NCI-H146 treated with DMSO at 0.1 percent for 48 hours (cell line): ENCODE measurements around the gene FAM107B.
"Not testable (repeated sequence)": the region's sequence is repeated elsewhere in the genome, so short reads cannot be mapped to it uniquely, and the experiment has no call there.

Experiments
- DNase-seq: peaks from one replicate; lab custom pipeline; 2025; ENCODE audit not compliant: unreplicated experiment; lab: John Stamatoyannopoulos, UW

The FAM107B gene

DNA sequence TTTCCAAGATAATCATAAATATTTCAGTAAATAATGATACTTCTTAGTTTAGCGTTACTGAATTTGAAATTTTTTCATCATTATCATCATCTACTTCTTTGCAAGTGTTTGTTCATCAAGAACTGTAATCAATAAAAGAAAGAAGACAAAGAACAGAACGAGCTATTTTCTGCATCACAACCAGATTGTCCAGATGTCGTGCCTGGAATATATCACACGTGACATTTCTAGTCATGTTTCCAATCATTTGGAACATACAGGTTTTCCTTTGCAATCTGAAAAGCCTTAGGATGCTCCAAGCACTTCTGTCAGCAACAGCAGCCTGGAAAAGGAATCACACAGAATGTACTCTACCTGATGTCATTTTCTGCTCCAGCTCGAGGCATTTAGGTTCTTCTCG, 107.4 kb downstream of the FAM107B start:
- no peak for DNase-seq

DNA sequence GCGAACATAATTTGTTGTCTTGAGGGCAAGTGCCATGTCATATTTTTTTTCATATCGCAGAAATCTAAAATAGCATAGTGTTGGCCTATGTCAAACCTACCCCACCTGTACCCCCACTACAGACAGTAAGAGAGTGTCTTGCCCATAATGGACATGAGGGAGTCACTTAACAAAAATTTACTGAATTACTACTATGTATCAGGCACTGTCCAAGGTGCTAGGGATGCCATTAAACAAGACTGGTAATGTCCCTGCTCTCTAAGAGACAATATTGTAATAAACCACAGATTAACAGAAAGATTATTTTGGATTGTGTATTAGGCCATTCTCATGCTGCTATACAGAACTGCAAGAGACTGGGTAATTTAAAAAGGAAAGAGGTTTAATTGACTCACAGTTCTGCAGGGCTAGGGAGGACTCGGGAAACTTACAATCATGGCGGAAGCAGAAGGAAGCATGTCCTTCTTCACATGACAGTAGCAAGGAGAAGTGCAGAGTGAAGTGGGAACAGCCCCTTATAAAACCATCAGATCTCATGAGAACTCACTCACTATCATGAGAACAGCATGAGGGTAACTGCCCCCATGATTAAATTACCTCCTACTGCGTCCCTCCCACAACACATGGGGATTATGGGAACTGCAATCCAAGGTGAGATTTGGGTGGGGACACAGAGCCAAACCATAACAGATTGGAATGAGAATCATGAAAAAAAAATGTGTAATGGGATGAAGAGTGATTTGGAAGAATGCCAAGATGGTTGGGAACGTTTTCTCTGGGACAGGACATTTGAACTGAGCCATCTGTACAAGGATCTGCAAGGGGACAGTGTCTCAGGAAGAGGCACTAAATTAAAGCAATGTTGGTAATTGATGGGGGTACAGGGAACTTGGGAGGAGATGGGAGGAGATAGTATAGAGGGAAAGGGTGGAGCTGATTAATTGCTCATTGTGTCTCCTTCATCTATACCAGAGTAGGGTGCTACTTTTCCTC, 108.5 kb downstream of the FAM107B start:
- DNase-seq, result no peak

DNA sequence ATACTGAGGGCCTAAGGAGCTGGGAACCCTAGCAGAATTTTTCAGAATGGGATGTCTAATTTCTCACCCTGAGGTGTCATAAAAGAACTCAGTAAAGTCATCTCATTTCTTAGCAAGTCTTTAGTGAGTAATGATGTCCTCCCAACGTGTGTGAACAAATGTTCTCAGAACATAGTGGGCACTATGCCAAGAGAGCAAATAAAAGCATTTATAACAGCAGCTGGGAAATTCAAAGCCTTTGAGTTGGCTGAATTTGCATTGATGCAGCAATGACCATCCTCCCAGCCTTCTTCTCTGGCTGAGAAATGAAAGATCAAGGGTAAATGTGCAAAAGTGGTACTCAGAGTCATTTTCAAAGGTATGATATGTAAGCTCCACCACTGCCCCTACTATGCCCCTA, 109.4 kb downstream of the FAM107B start:
- peak; percentile 84 for DNase-seq

DNA sequence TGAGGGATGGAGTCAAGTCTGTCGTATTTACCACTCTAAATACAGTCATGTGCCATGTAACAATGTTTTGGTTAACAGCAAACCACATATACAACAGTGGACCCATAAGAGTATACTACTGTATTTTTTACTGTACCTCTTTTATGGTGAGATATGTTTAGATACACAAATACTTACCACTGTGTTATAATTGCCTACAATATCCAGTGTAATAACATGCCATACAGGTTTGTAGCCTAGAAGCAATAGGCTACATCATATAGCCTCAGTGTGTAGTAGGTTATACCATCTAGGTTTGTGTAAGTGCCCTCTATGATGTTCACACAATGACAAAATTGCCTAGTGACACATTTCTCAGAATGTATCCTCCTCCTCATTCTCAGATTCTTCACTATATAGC, 110.4 kb downstream of the FAM107B start:
- DNase-seq, result no peak

DNA sequence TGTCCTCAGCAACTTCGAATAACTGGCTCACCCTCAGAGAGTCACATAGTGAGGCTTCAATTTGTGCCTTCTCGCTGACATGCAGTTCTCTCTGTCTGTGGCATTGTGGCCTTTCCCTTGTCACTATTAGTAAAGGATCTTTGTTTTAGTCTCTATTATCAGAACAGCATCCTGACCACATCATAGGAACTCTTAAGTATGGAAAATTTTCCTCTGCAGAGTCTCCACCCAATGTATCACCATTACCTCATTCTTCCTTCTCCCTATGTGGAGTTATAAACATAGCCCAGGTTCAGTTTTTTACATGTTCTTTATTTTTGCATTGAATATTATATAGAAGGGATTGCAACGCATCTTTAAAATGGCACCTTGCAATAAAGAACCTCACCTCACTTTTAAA, 112.9 kb downstream of the FAM107B start:
- no peak for DNase-seq

DNA sequence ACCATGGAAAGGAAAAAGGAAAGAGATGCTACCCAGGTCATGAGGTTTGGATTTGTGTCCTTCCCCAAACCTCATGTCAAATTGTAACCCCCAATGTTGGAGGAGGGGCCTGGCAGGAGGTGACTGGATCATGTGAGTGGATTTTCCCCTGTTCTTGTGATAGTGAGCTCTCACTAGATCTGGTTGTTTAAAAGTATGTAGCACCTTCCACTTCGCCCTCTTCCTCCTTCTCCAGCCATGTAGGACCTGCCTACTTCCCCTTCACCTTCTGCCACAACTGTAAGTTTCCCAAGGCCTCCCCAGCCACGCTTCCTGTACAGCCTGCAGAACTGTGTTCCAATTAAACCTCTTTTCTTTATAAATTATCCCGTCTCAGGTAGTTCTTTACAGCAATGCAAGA, 113.9 kb downstream of the FAM107B start:
- no peak for DNase-seq

DNA sequence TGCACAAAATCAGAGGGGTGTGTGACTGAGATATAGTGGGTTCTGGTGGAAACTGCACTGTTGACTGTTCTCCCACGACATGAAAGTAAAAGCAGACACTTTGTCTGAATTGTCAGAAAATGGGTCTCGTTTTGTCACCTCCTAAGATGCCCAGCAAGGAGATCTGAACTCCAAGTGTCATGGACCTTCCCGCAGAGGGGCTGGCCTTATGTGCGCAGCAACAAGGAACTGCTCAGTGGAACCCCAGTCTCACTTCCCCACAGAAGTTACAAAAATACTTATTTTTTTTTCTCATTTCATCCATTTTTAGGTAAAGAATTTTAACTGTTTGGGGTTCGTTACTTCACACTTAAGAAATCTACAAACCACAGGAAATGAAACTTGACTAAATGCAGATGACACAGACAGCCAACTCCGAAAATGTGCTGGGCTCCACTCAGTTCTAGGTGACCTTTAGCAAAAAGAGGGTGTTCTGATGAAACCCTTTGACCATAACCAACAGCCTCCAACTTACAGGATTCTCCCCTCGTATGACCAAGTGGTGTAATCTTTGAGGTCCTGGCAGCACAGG, 115.0 kb downstream of the FAM107B start:
- no peak for DNase-seq

DNA sequence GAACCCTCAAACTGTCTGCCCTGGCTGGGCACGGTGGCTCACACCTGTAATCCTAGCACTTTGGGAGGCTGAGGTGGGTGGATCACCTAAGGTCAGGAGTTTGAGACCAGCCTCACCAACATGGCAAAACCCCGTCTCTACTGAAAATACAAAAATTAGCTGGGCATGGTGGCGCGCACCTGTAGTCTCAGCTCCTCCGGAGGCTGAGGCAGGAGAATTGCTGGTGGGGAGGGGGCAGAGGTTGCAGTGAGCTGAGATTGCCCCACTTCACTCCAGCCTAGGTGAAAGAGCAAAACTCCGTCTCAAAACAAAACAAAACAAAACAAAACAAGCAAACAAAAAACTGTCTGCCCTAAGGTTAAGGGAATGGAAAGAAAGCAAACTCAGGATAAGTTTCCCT, 115.6 kb downstream of the FAM107B start:
- DNase-seq, result not testable (repeated sequence)

DNA sequence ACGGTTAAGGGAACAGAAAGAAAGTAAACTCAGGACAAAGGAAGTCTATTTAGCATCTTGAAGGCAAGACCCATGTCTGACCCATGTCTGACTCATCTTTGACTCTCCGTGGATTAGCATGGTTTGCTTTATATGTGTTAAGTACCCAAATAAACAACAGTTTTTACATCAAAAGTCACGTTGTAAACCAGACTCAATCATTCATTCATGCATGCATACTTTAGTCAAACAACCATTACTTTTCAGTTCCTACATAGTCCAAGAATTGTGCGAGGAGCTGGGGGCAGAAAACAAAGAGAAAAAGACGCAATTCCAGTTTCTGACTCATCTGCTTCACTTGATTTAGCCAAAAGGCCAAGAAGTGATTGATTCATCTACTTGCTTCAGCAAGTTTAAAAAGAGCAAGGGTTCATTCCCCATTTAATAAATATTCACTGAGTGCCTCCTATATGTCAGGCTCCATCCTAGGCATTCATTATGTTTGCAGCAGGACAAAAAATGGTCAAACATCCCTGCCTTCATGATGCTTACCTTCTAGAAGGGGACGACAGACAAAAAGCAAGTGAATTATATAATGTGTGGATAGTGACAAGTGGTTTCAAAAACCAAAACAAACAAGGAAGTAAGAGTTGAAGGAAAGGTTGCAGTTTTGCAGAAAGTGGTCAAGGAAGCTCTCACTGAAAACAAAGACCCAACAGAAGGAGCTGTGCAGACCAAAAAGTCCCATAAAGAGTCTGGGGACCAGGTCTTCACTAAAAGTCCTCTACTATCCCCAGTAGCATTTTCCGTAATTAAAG, 116.2 kb downstream of the FAM107B start:
- no peak for DNase-seq

DNA sequence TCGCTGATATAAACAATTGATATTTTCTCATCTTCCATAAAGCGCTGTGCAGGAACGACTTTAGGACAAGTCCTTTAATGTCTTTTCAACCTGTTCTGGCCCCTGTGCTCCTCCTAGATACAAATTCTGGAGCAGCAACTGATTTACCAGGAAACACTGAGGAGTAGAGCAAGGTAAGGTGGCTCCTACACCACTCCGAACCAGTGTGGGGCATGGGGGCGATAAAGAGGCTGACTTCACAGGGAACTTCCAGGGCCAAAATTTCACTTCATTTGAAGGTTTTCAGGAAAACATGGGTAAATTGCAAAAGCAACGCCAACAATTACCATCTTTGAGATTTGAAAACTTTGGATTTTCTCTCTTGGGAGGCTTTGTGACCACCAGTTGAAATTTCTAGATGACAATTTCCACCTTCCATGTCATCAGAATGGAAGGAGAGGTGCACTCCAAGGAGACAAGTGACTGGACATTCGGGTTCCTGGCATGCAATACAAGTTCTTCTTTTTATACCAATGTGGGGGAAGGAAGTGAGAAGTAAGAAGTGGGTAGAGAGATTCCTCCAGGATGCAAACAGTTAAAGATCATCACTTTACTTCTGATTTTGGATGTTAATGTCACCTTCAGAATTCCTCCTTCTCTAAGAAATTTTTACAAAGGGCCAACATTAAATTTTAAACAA, 118.5 kb downstream of the FAM107B start:
- DNase-seq, result no peak

DNA sequence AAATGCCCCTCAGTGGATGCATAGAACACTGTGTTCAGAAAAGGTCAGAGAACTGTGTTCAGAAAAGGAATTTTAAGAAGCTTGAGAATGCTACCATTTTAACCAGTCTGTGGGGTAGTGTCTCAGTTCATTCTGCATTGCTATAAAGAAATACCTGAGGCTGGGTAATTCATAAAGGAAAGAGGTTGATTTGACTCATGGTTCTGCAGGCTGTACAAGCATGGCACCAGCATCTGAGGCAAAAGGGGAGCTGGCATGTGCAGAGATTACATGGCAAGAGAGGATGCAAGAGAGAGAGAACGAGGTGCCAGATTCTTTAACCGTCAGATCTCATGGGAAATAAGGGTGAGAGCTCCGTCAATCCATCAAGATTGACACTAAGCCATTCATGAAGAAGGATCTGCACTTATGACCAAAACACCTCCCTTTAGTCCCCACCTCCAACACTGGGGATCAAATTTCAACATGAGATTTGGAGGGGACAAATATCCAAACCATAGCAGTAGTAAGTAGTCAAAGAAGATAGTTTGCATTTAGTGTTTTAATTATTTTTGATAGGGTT, 119.8 kb downstream of the FAM107B start:
- DNase-seq, result no peak

DNA sequence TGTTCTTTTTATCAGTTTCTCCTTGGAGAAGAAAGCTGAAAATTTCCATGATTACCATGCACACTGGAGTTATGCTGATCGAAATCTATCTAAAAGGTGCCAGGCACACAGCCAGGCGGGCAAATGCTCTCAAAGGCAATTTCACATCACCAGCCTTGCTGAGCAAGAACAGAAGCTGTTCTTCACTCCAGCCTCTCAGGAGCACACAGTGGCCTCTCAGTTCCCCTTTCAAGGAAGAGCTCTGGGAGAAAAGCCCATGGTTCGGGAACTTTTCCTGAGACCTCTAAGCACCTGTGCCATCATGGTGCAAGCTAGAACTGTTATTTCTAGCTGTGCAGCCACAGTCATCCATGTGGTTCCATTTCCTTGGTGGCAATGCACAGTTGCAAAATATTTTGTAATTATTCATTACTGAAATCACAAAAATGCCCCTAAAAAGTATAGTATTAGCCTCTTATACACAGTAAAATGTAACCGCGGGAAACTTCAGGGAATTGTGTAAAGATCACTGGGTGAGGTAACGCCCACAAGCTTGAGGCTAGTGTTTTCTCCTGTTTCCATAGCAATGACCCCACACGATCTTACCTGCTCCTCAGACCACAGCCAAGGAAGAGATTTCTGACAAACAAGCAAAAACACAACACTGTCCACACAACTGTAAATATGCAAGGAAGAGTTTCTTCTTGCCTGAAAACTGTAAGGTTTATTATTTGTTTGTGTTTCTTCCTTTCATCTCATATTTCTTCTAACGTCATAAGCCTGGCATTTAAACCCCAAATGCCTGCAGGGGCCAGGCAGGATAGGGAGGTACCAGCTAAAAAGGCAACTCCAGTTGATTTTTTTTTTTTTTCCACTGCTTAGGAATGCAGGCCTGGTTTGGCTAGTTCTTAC, 121.2 kb downstream of the FAM107B start:
- DNase-seq, result peak; percentile 39

DNA sequence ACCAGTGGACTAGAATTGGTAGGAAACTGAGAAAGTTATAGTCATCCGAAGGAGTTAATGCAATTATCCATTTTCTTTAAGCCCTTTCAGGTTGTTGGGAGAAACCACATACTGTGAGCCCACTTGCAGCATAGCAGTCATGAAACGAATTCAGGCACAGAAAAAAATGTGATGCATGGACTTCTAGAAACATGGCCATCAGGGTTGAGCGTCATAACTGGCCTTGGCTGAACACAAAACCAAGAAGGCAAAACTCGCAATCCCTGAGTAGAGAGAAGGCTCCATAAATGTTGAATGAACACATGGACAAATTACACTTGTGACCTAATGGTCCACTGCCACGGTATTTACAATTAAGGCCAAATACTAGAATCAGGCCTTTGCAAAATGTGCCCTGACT, 121.9 kb downstream of the FAM107B start:
- no peak for DNase-seq

DNA sequence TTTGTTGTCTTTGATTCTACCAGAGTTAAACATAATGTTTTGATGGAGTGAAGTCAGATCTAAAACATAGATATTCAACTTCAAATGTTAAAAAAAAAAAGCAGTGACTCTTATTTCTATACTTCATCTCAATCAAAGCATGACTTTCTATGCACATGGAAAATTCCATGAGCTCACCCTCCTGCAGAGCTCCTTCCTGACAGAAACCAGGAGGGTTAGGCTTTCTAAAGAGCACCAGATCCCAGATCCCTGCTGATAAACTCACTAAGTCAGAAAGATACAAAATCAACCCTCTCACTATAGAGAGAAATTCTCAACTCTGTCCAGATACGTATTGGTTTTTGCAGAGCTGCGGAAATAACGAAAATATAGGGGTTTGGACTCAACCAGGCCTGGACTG, 122.6 kb downstream of the FAM107B start:
- no peak for DNase-seq

DNA sequence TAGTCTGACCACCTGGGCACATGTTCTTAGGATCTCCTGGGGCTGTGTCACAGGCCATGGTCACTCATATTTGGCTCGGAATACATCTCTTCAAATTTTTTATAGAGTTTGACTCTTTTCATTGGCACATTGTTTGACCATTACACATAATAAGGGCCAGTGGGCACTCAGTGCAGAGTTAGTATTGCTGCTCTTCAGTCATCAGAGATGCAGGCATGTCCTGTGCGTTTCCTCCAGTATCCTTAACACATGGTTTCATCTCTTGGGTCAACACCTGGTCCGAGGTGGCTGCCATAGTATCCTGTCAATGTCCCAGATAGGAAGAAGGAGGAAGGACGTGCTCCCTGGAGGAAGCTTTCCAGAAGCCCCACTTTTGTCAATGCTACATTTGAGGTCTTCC, 125.0 kb downstream of the FAM107B start:
- DNase-seq, result no peak

DNA sequence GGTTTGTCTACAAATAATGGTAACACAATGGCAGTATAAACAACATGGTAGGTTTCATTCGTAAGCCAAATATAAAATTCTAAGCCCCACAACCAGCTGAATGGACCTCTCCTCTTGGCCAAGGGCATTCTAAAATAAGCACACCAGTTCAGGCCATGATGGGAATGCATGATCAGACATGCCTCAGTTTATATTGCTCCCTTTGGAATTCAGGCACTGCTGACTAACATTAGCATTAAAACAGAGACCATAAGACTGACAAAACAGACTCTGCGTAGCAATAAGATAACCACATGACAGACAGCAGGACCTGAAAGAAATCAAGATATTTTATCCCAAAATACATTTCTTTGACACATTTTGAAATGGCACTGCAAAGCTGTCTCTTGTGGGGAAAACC, 125.8 kb downstream of the FAM107B start:
- DNase-seq, result peak; percentile 26

DNA sequence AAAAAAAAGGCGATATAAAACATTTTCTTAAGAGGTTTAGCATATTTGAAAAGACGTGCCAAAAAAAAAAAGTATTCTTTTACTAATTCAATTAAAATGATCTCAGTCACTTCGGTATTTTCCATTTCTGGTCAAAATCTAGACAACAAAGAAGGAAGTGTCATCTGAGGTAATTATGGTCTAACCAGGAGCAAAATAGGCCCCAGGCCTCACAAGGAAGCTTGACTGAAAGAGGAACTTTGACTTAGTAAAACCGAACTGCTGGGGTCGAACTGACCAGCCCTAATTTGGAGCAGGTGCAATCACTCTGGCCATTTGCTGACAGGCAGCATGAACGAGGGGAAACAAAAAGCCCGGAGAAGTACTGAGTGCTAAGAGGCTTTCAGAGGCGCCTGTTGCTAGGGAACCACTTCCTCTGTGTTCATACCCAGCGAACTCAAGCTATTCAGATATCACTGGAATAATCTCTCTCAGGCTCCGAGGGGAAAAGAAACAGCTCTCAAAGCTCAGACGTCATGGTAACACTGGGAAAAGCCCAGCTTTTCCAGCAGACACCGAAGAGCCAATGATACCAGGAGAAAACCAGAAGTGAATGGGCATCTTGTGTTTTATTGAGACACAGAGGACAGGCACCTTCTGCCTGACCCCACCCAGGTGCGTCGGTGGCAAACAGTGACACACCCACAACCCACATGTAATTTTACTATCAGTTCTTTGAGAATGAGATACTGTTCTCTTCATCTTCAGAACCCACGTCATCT, 126.5 kb downstream of the FAM107B start:
- DNase-seq, result peak; percentile 99

DNA sequence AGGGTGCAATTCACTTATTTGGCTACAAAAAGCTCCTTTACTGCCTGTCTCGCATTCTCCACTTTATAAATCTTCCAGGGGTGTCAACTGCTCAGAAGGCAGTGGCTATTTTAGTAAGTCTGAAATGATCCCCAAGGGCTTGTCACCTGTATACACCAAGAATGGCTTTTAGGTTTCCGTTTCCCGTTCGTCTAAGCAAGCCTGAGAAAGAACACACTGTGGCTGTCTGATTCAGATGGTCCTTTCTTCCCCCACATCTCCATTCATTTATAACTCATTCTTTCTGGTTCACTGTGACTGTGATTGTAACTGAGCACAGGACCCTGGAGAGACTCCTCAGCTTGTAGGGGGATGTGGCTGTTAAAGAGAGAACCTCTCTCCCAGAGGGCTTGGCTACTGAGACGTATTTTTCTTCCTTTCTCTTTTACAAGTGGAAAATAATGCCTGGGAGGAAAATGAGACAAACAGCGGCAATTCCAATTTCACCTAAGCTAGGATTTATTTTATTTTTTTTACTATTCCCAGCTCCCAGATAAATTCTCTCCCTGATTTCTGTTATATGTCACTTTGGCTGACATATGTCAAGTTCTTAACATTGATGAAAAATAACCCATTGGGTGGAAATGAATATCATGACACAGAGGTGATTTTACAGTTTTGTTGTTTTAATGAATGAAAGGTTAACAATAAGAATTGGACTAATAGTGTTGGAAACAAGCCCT, 129.3 kb downstream of the FAM107B start:
- no peak for DNase-seq
